ES-I3 (cell line): ENCODE measurements around the gene ANKRD6.

ENCODE experiments used
- H3K36me3 ChIP-seq: 2 replicates; pipeline ENCODE4 v1.6.1; 2013; ENCODE audit warnings: mild to moderate bottlenecking, low read length, control low read depth, moderate library complexity; ENCODE audit not compliant: insufficient read depth
- H3K4me1 ChIP-seq: 2 replicates; pipeline ENCODE4 v1.6.1; 2013; ENCODE audit warnings: mild to moderate bottlenecking, control low read depth, low read length; ENCODE audit not compliant: insufficient read depth
- H3K9ac ChIP-seq: 2 replicates; pipeline ENCODE4 v1.6.1; 2013; ENCODE audit warnings: low read depth, mild to moderate bottlenecking, low read length, moderate library complexity
- H3K9me3 ChIP-seq: 2 replicates; pipeline ENCODE4 v1.6.1; 2013; ENCODE audit warnings: mild to moderate bottlenecking, low read length, moderate library complexity; ENCODE audit not compliant: control insufficient read depth, insufficient read depth

The ANKRD6 gene

DNA sequence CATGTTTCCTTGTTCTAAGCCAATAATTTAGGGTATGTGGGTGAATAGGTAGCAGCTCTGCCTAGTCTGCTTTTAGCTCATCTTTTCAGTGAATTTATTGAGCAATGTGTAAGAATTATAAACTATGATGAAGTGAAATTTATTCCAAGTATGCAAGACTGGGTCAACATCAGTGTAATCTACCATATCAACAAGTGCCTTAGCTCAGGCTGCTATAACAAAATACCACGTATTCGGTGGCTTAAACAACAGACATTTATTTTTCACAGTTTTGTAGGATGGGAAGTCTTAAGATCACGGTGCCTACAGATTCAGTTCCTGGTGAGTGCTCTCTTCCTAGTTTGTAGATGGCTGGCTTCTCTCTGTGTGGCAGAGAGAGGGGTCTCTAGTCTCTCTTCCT lies 151.6 kb downstream of the ANKRD6 start:
- H3K9me3 ChIP-seq = no peaks in the 10 kb centered on the region
- H3K36me3 ChIP-seq = no peaks in the 10 kb centered on the region
- no peak overlapping the region for H3K9ac ChIP-seq
- H3K4me1 ChIP-seq = no peaks in the 10 kb centered on the region

DNA sequence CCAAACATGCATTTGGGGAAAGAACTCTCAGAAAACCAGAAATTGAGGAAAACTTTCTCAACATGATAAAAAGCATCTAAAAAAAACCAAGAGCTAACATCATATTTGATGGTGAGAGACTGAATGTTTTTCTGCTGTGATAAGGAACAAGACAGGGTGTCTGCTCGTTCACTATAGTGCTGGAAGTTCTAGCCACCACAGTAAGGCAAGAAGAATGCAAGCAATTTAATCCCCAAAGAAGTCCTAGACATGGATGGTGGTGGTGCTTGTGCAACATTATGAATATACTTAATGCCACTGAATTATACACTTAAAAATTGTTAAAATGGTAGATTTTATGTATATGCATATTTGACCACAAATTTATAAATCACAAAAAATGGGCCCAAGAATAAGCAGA lies 152.2 kb downstream of the ANKRD6 start:
- Histone ChIP-seq H3K4me1 (no peaks in the 10 kb centered on the region), H3K9me3 (no peaks in the 10 kb centered on the region), H3K36me3 (no peaks in the 10 kb centered on the region)

DNA sequence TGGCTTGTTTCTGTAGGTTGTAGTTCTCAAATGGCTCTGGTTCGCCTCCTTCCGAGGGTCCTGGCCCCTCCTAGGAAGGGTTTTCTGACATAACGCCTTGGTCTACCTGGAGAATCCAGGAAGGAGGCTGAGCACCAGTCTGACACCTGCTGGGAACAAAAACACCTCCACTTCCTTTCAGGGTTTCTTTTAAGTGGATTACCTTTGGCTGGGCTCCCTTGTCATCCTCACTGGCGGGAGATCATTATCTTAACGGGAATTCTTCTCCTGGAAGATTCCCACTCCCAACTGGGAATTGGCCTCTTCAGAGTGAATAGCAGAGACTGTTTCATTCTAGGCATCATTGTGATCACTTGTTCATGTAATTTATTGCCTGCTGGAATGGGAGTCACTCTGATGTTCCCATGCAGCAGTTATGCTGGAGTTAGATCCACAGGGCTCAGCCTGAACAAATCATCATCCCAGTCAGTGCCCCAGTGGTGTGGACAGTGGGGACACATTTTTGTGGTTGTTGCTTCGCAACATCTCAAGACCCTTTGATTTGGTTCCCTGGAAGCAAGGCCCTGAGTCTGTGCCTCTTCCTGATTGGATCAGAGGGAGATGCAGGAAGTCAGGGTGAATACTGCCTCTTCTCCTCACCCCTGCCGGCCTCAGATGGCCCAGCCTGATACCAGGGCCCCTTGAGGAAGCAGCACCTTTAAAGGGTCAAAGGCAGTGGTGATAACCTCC lies 156.5 kb downstream of the ANKRD6 start:
- Histone ChIP-seq H3K9ac (no peak overlapping the region), H3K9me3 (no peaks in the 10 kb centered on the region), H3K36me3 (no peaks in the 10 kb centered on the region), H3K4me1 (no peaks in the 10 kb centered on the region)

More for the DNA sequence above, 152.2 kb downstream of the ANKRD6 start:
- H3K9ac ChIP-seq = no peak overlapping the region

DNA sequence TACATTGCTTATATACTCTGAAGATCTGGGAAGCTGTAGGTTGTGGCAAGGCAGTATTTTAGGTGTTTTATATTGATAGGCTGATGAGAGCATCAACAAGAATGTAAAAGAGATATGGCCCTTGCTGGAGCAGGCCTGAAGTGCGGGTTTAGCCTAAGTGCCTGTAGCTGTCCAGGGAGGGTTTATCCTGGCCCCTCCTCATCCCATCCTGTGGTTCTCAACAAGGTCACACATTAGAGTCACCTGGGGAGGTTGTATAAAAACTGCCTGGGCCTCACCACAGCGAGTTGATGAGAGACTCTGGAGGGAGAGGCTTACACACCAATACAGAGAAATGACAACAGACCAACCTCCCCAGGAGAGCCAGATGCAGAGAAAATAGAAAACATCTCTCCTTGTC lies 157.2 kb downstream of the ANKRD6 start:
- Histone ChIP-seq H3K36me3 (no peaks in the 10 kb centered on the region), H3K9ac (no peak overlapping the region), H3K9me3 (no peaks in the 10 kb centered on the region), H3K4me1 (no peaks in the 10 kb centered on the region)

DNA sequence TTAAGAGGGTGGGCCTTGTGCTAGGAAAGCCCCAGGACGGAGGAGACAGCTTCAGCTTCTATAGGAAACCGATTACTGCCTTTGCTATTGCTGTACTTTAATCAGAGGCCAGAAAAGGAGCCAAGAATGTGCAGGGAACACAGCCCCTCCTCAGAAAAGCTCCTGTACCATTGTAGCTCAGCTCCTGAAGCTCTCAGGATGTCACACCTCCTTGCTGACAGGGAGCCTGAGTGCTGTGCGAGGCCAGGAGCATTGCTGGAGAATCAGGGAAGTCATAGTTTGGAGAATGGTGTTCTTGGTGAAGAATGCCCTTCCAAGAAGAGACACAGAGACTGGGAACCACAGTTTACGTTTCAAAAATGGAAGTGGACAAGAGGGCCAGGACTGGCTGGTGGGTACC lies 158.8 kb downstream of the ANKRD6 start:
- Histone ChIP-seq H3K9ac (no peak overlapping the region), H3K4me1 (no peaks in the 10 kb centered on the region), H3K9me3 (no peaks in the 10 kb centered on the region), H3K36me3 (no peaks in the 10 kb centered on the region)

DNA sequence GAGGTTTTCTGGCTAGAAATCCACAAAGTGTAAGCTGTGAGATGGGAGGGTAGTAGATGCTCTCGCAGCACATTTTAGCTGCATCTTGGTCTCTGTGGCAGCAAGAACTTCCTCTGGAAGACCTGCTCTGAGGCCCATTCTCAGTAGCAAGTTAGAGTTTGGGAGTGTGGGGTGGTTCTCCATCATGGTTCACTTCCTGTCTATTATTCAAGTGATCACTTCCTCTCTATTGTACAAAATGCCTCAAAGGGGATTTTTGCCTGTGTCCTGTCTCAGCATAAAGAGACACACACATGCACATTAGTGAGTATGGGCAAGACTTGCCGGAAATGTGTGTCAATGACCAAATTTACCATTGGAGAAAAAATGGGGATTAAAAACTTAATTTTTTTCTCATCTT lies 163.1 kb downstream of the ANKRD6 start:
- H3K9me3 ChIP-seq = no peaks in the 10 kb centered on the region
- H3K9ac ChIP-seq = no peak overlapping the region
- no peaks in the 10 kb centered on the region for H3K4me1 ChIP-seq
- H3K36me3 ChIP-seq = no peaks in the 10 kb centered on the region

DNA sequence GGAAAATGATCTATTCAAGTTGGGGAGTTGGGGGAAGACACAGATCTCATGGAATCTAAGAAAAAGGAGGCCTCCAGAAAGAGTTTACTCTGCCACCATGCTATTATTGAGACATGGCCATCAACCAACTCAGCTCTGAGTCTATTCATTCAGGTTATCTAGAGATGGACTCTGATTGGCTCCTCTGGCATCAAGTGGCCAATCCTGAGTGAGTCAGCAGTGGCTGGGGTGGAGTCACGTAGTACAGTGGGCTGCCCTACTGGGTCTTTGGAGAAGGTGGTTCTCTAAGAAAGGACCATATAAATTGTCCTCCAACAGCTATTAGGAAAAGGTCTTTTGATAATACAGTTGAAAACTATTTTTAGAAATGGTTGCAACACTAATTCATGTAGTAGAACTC lies 163.5 kb downstream of the ANKRD6 start:
- no peaks in the 10 kb centered on the region for H3K9me3 ChIP-seq
- no peak overlapping the region for H3K9ac ChIP-seq
- no peaks in the 10 kb centered on the region for H3K4me1 ChIP-seq
- H3K36me3 ChIP-seq = no peaks in the 10 kb centered on the region

DNA sequence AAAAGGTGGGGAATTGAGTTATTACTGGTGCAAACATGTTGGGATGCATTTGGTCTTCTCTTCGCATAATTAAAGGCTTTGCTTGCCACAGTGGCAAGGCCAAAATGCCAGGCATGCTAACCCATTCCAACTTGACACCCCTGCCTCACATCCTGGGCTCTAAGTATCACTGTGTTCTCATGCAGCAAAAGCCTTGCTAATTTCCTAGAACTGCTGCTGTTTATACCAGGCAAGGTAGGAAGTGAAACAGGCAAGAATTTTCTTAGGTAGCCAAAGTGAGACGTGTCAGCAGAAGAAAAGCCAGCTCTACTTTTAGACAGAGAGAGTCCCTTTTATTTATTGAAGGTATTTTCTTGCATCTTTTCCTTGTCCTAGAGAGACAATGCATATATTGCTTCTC lies 164.4 kb downstream of the ANKRD6 start:
- no peak overlapping the region for H3K9ac ChIP-seq
- H3K9me3 ChIP-seq = no peaks in the 10 kb centered on the region
- H3K36me3 ChIP-seq = no peaks in the 10 kb centered on the region
- no peaks in the 10 kb centered on the region for H3K4me1 ChIP-seq

DNA sequence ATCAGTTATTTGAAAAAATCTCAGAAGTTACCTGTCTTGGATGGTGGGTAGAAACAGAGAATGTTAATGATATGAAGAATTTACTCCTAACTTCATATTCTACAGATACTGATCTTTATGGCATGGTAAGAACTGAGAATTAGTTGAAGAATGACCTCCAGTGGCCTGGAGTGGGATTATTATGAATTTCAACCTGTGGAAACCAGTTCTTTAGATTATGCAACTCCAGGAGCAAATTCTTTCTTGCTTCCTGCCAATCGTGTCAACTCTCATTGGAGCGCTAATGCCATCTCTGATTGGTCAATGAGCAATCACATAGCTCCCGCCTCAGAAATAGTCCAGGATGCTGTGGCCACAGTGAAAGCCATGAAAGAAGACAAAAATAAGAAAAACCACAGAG lies 165.0 kb downstream of the ANKRD6 start:
- H3K4me1 ChIP-seq = no peaks in the 10 kb centered on the region
- H3K9ac ChIP-seq = no peak overlapping the region
- no peaks in the 10 kb centered on the region for H3K36me3 ChIP-seq
- H3K9me3 ChIP-seq = no peaks in the 10 kb centered on the region

DNA sequence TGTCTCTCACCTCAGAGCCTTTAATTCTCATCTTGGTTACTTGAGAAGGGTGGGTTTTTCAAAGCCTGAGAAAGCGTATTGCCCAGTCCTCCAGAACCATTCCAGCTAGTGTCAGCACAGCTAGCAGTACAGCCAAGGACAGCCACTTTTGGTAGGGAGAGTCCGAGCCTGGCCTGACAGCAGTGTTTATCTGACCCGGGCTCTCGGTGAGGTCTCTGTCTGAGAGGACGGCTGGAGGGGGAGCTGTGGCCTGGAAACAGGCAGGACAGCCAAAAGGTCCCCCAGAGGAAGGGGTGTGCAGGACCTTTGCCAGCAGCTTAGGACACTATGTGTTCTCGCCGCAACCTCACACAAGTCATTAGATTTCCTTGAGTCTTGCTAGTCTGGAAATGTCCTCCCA lies 166.8 kb downstream of the ANKRD6 start:
- H3K36me3 ChIP-seq = no peaks in the 10 kb centered on the region
- H3K9me3 ChIP-seq = no peaks in the 10 kb centered on the region
- H3K4me1 ChIP-seq = no peaks in the 10 kb centered on the region
- H3K9ac ChIP-seq = no peak overlapping the region

DNA sequence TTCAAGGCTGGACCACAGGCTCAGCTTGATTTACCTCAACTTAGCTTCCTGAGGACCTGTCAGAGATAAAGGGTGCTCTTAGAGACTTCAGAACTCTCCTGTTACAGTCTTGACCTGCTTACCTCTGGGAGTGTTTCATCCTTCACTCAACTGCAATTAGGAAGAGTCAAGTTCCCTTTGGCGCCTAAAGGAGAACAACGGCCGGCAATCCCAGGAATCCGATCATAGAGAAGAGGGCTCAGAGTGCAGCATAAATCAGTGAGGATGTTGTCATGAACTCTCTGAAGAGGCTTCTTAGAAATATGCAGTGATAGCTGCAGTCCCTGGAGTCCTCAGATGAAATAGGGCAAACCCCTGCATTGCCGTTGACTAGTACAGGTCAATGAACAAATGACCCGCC lies 169.2 kb downstream of the ANKRD6 start:
- Histone ChIP-seq H3K9ac (no peak overlapping the region), H3K9me3 (no peaks in the 10 kb centered on the region), H3K36me3 (no peaks in the 10 kb centered on the region), H3K4me1 (no peaks in the 10 kb centered on the region)

DNA sequence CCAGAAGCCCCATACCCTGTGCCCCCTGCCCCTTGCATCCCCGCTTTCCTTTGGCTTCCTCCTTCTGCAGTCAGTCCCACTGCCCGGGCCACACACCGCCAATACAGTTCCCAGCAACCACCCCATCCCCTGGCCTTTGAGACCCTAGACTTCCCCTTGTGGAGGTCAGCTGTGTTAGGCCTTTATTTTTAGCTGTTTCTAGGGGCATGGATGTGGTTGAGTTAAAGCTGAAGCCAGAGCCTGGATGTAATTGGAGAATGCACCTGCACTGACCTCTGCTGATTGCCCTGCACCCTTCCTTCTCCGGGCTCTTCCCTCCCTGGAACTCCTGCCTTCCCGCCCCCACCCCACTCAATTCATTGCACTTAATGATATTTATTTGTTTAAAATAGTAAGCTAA lies 171.7 kb downstream of the ANKRD6 start:
- Histone ChIP-seq H3K36me3 (no peaks in the 10 kb centered on the region), H3K9ac (no peak overlapping the region), H3K4me1 (no peaks in the 10 kb centered on the region), H3K9me3 (no peaks in the 10 kb centered on the region)

DNA sequence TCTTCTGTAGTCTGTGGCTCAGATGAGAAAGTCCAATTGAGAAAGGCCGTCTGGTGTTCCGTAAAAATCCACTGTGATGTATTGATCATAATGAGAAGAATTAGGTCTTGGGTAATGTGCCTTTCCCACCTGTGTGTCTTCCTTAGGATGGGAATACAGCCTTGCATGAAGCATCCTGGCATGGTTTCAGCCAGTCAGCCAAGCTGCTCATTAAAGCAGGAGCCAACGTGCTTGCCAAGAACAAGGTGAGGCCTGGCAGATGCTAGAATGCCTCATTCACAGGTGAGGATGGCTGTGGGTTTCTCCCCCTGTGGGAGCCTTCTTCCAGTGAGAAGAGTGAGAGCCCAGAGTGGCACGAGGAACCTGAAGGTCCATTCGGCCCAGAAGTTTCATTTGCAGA lies 172.9 kb downstream of the ANKRD6 start:
- Histone ChIP-seq H3K9ac (no peak overlapping the region), H3K9me3 (no peaks in the 10 kb centered on the region), H3K36me3 (no peaks in the 10 kb centered on the region), H3K4me1 (no peaks in the 10 kb centered on the region)

DNA sequence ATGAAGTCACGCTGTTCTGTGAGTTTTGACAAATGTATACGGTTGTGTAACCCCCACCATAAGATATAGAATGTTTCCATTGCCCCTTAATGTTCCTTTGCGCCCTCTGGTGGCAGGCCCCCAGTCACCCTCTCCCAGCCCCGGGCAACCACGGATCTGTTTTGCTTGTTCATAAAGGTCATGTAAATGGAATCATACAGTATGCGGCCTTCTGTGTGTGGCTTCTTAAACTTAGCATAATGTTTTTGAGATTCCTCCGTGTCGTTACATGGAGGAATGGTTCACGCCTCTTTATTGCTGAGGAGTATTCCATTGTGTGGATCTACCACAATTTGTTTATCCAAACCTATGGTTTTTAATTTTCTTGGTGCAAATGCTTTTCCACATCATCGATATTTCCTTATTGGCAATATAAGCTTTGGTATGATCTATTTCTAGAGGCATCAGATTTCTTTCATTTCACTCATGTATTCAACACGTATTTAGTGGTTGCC lies 177.2 kb downstream of the ANKRD6 start:
- Histone ChIP-seq H3K36me3 (no peaks in the 10 kb centered on the region), H3K4me1 (no peaks in the 10 kb centered on the region), H3K9me3 (no peaks in the 10 kb centered on the region), H3K9ac (no peak overlapping the region)

DNA sequence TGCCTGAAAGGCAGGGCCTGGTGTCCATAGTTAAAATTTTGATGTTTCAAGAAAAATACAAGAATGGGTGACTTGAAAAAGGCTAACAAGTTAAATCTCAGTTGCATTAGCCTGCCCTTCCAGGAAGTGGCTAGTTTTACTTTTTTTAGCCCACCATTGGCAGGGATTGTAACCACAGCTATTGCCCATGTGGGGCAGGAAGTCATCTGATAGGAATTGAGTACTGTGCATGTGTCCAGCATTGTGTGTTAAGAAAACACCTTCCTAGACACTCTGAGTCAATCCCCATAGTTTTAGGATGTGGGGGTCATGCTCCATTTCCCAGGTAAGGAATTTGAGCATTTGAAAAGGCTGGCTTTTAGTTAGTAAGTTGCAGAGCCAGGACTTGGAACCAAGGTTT lies 178.7 kb downstream of the ANKRD6 start:
- Histone ChIP-seq H3K36me3 (no peaks in the 10 kb centered on the region), H3K4me1 (no peaks in the 10 kb centered on the region), H3K9ac (no peak overlapping the region), H3K9me3 (no peaks in the 10 kb centered on the region)
